Neural cell (in vitro differentiated cells): Measurements from ENCODE around the gene DOK4. TPM values are rescaled to one million over a fixed set of nuclear protein-coding genes. Genes with fewer than 3 reads are reported as not detected.

ENCODE experiments used
- H2AFZ ChIP-seq: fragments of 200-600, 300-800 bp; sonication (generic), shearing (Covaris generic); 2 replicates; pipeline ENCODE4 v1.6.0; 2014; ENCODE audit warnings: low read depth, mild to moderate bottlenecking, antibody characterized with exemption, low read length, moderate library complexity
- H3F3A ChIP-seq: fragments of 200-600 bp; shearing (Covaris generic); 2 replicates; pipeline ENCODE4 v1.6.1; 2016; ENCODE audit warnings: mild to moderate bottlenecking, moderate library complexity, mixed read lengths, antibody characterized with exemption, low read length; ENCODE audit not compliant: insufficient read depth, poor library complexity, severe bottlenecking
- H3K27ac ChIP-seq: fragments of 200-600, 300-800 bp; sonication (generic), shearing (Covaris generic); 2 replicates; pipeline ENCODE4 v1.5.1; 2014; ENCODE audit warnings: mild to moderate bottlenecking, low read length, moderate library complexity
- H3K27me3 ChIP-seq: fragments of 300-800, 200-600 bp; sonication (generic), shearing (Covaris generic); 2 replicates; pipeline ENCODE4 v1.6.0; 2014; ENCODE audit warnings: mild to moderate bottlenecking, low read depth, low read length, moderate library complexity; ENCODE audit not compliant: insufficient read depth
- H3K36me3 ChIP-seq: fragments of 300-800, 200-600 bp; sonication (generic), shearing (Covaris generic); 2 replicates; pipeline ENCODE4 v1.5.1; 2014; ENCODE audit warnings: mild to moderate bottlenecking, antibody characterized with exemption, low read length, moderate library complexity; ENCODE audit not compliant: insufficient read depth
- H3K4me2 ChIP-seq: fragments of 300-800, 200-600 bp; sonication (generic), shearing (Covaris generic); 2 replicates; pipeline ENCODE4 v1.6.0; 2014; ENCODE audit warnings: mild to moderate bottlenecking, low read length
- H3K4me3 ChIP-seq: fragments of 300-800, 200-600 bp; sonication (generic), shearing (Covaris generic); 2 replicates; pipeline ENCODE4 v1.5.1; 2014; ENCODE audit warnings: mild to moderate bottlenecking, low read length, moderate library complexity
- H3K79me2 ChIP-seq: fragments of 200-600 bp; shearing (Covaris generic); replicated peaks from 2 replicates; pipeline ENCODE4 v1.6.0; 2014; ENCODE audit warnings: mild to moderate bottlenecking, low read length, moderate library complexity; ENCODE audit not compliant: insufficient read depth
- H3K9ac ChIP-seq: fragments of 300-800, 200-600 bp; sonication (generic), shearing (Covaris generic); 2 replicates; pipeline ENCODE4 v1.6.1; 2016; ENCODE audit warnings: mild to moderate bottlenecking, low read length, mixed read lengths
- H3K9me2 ChIP-seq: fragments of 200-600 bp; shearing (Covaris generic); 2 replicates; pipeline ENCODE4 v1.6.1; 2016; ENCODE audit warnings: mild to moderate bottlenecking, low read length, mixed read lengths; ENCODE audit not compliant: insufficient read depth
- H3K9me3 ChIP-seq: fragments of 200-600, 300-800 bp; sonication (generic), shearing (Covaris generic); 2 replicates; pipeline ENCODE4 v1.6.1; 2016; ENCODE audit warnings: mild to moderate bottlenecking, mixed run types, low read length, moderate library complexity, mixed read lengths
- H4K20me1 ChIP-seq: fragments of 200-600 bp; shearing (Covaris generic); 2 replicates; pipeline ENCODE4 v1.6.1; 2016; ENCODE audit warnings: mild to moderate bottlenecking, mixed run types; ENCODE audit not compliant: insufficient read depth
- CTCF ChIP-seq: fragments of 450-650 bp; IDR thresholded peaks from 2 replicates; pipeline ENCODE4 v1.5.1; 2014; ENCODE audit warnings: antibody characterized with exemption, mild to moderate bottlenecking, moderate library complexity; ENCODE audit not compliant: poor library complexity, severe bottlenecking
- EP300 ChIP-seq: fragments of 450-650 bp; conservative IDR thresholded peaks from 2 replicates; pipeline ENCODE4 v1.6.1; 2014; ENCODE audit warnings: antibody characterized with exemption, mild to moderate bottlenecking, moderate library complexity; ENCODE audit not compliant: poor library complexity, severe bottlenecking
- EZH2 ChIP-seq: fragments of 200-600, 300-800 bp; shearing (Covaris generic), sonication (generic); IDR thresholded peaks from 2 replicates; pipeline ENCODE4 v1.6.1; 2014; ENCODE audit warnings: antibody characterized with exemption, low read length, borderline replicate concordance, mild to moderate bottlenecking; ENCODE audit not compliant: insufficient read depth, poor library complexity, severe bottlenecking
- MXI1 ChIP-seq: fragments of 450-650 bp; conservative IDR thresholded peaks from 2 replicates; pipeline ENCODE4 v1.6.1; 2014; ENCODE audit warnings: antibody characterized with exemption, mild to moderate bottlenecking; ENCODE audit not compliant: poor library complexity, severe bottlenecking
- POLR2AphosphoS5 ChIP-seq: IDR thresholded peaks from 2 replicates; pipeline ENCODE4 v1.6.1; 2012
- RAD21 ChIP-seq: fragments of 450-650 bp; conservative IDR thresholded peaks from 2 replicates; pipeline ENCODE4 v1.6.1; 2014; ENCODE audit warnings: antibody characterized with exemption, mild to moderate bottlenecking, moderate library complexity
- REST ChIP-seq: IDR thresholded peaks from 2 replicates; pipeline ENCODE4 v1.6.1; 2012; ENCODE audit warnings: borderline replicate concordance
- SMC3 ChIP-seq: fragments of 450-650 bp; conservative IDR thresholded peaks from 2 replicates; pipeline ENCODE4 v1.6.1; 2014; ENCODE audit warnings: antibody characterized with exemption, mild to moderate bottlenecking, moderate library complexity; ENCODE audit not compliant: poor library complexity
- TAF1 ChIP-seq: IDR thresholded peaks from 2 replicates; pipeline ENCODE4 v1.6.1; 2012; ENCODE audit warnings: low read depth
- polyA plus RNA-seq: library from polyadenylated mRNA; depleted of rRNA; stranded (reverse); fragments of >200 nt; gene quantifications from 2 replicates; pipeline ENCODE4 v1.2.3, GENCODE V29; 2014

The DOK4 gene
- polyA plus RNA-seq, 1 donor from 2014 or later = 214 TPM

GRCh38 chr16:57516176-57516725 is 30.0 kb upstream of the DOK4 start:
- Histone ChIP-seq H2AFZ (no peak overlapping the region), H3K9ac (no peak overlapping the region), H3K9me3 (no peaks in the 10 kb centered on the region), H3K79me2 (no peaks in the 10 kb centered on the region), H3K4me3 (no peak overlapping the region), H3K9me2 (no peaks in the 10 kb centered on the region), H3K4me2 (no peak overlapping the region), H3K27me3 (no peaks in the 10 kb centered on the region), H4K20me1 (no peaks in the 10 kb centered on the region), H3F3A (no peaks in the 10 kb centered on the region), H3K27ac (no peak overlapping the region), H3K36me3 (no peaks in the 10 kb centered on the region)
- no peak for TF ChIP-seq EZH2
- no peak for TF ChIP-seq TAF1
- TF ChIP-seq EP300 = no peak
- TF ChIP-seq RAD21 = no peak
- no peak for TF ChIP-seq REST
- no peak for TF ChIP-seq MXI1
- no peak for TF ChIP-seq CTCF
- no peak for TF ChIP-seq POLR2AphosphoS5
- TF ChIP-seq SMC3 = no peak

GRCh38 chr16:57514791-57515600 is 28.7 kb upstream of the DOK4 start:
- H2AFZ ChIP-seq = no peak overlapping the region
- H3K9ac ChIP-seq = no peak overlapping the region
- no peaks in the 10 kb centered on the region for H3K27me3 ChIP-seq
- no peak overlapping the region for H3K27ac ChIP-seq
- no peaks in the 10 kb centered on the region for H4K20me1 ChIP-seq
- H3K79me2 ChIP-seq = no peaks in the 10 kb centered on the region
- no peak overlapping the region for H3K4me2 ChIP-seq
- H3K36me3 ChIP-seq = no peaks in the 10 kb centered on the region
- no peak for TF ChIP-seq TAF1
- TF ChIP-seq POLR2AphosphoS5 = no peak
- TF ChIP-seq MXI1 = no peak
- TF ChIP-seq RAD21 = no peak
- no peaks in the 10 kb centered on the region for H3F3A ChIP-seq
- no peaks in the 10 kb centered on the region for H3K9me3 ChIP-seq
- H3K4me3 ChIP-seq = no peak overlapping the region
- H3K9me2 ChIP-seq = no peaks in the 10 kb centered on the region
